A673 (cell line): ENCODE data around the gene POLR2B. TPM values are rescaled to one million over a fixed set of nuclear protein-coding genes. Genes with fewer than 3 reads are reported as not detected.

Experiments
- BruUV-seq: library from RNA; stranded (reverse); fragments of 400-500 nt; replicated peaks from 2 replicates; lab custom pipeline; 2021; lab: Mats Ljungman, UMichigan
- CTCF ChIA-PET: fragments of 300-600 bp; sonication (Branson Sonifier 250); formaldehyde crosslinking; loops from one replicate; lab custom pipeline; 2022; ENCODE audit warnings: antibody characterized with exemption; lab: Charles Lee
- POLR2A ChIA-PET: fragments of 300-600 bp; sonication (Branson Sonifier 250); formaldehyde crosslinking; loops from one replicate; lab custom pipeline; 2022; ENCODE audit warnings: antibody characterized with exemption; ENCODE audit not compliant: low non-redundant PET; lab: Charles Lee
- DNase-seq: peaks from one replicate; pipeline ENCODE4 v3.0.0-alpha.2; 2015; ENCODE audit warnings: low spot score
- H3K27ac ChIP-seq: fragments of 200-600 bp; sonication (generic); 2 replicates; pipeline ENCODE4 v1.5.1; 2016; ENCODE audit warnings: mixed run types, low read depth, mild to moderate bottlenecking, mixed read lengths, antibody characterized with exemption, low read length; ENCODE audit not compliant: poor library complexity, severe bottlenecking
- H3K27me3 ChIP-seq: fragments of 200-600 bp; sonication (generic); replicated peaks from 2 replicates; pipeline ENCODE4 v1.6.1; 2017; ENCODE audit warnings: mixed run types, low read depth, mild to moderate bottlenecking, mixed read lengths, antibody characterized with exemption, low read length; ENCODE audit not compliant: insufficient read depth, poor library complexity
- H3K36me3 ChIP-seq: fragments of 200-600 bp; sonication (generic); 2 replicates; pipeline ENCODE4 v1.6.1; 2016; ENCODE audit warnings: mixed run types, mild to moderate bottlenecking, mixed read lengths, antibody characterized with exemption, low read length; ENCODE audit not compliant: insufficient read depth, poor library complexity, severe bottlenecking
- H3K4me1 ChIP-seq: fragments of 200-600 bp; sonication (generic); 2 replicates; pipeline ENCODE4 v1.6.1; 2017; ENCODE audit warnings: mixed run types, mild to moderate bottlenecking, mixed read lengths, antibody characterized with exemption, low read length; ENCODE audit not compliant: insufficient read depth, poor library complexity, severe bottlenecking
- H3K4me3 ChIP-seq: fragments of 200-600 bp; sonication (generic); 2 replicates; pipeline ENCODE4 v1.5.1; 2016; ENCODE audit warnings: low read depth, mixed run types, mild to moderate bottlenecking, mixed read lengths, low read length; ENCODE audit not compliant: poor library complexity, severe bottlenecking
- H3K9me3 ChIP-seq: fragments of 200-600 bp; sonication (generic); 2 replicates; pipeline ENCODE4 v1.6.1; 2016; ENCODE audit warnings: mixed run types, low read depth, mild to moderate bottlenecking, mixed read lengths, antibody characterized with exemption, low read length; ENCODE audit not compliant: poor library complexity, severe bottlenecking
- EZH2 ChIP-seq: fragments of 200-600 bp; sonication (generic); IDR thresholded peaks from 2 replicates; pipeline ENCODE4 v1.6.1; 2017; ENCODE audit warnings: borderline replicate concordance, low read depth, mild to moderate bottlenecking, mixed read lengths, antibody characterized with exemption, low read length; ENCODE audit not compliant: poor library complexity, severe bottlenecking
- intact Hi-C: fragments of 100-400 bp; cut with micrococcal nuclease; formaldehyde crosslinking; loops from one replicate; pipeline ENCODE4 v1.10.0; 2022; ENCODE audit not compliant: unreplicated experiment
- total RNA-seq: library from RNA; stranded (reverse); gene quantifications from 2 replicates; pipeline ENCODE4 v1.2.3, GENCODE V29; 2021
- TF ChIP-seq, protein P1 (sequence below): fragments of 300-800, 200-600 bp; sonication (generic); conservative IDR thresholded peaks from 2 replicates; pipeline ENCODE4 v1.5.1; 2017; ENCODE audit warnings: low read depth, mild to moderate bottlenecking, antibody characterized with exemption, low read length, moderate library complexity, mixed read lengths

POLR2B gene
- total RNA-seq, 1 experiment from 2014 or later, result 71.9 TPM

DNA sequence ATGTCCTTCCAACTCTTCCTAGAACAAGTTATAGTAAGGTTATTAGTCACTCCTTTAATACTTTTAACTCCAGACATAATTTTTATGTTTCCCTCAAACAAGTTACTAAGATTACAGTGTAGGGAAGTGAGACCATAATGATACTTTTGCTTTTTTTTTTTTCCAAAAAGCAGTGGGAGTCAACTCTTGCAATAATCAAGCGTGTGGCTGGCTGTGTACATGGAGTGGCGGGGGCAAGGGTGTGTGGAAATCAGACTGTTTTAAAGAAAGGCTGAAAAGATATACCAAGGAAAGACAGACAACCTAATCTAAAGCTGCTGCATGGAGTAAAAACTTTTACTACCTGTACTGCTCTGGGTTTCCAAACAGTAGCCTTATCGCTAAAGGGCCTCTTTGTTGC, 5.4 kb upstream of the POLR2B start:
- Histone ChIP-seq H3K4me3 (no peak overlapping the region), H3K27me3 (no peaks in the 10 kb centered on the region), H3K9me3 (no peaks in the 10 kb centered on the region), H3K4me1 (no peaks in the 10 kb centered on the region), H3K36me3 (peaks cover 21% of the 10 kb centered on the region), H3K27ac (no peak overlapping the region)
- CTCF ChIA-PET, result no interaction called here
- no peak for DNase-seq
- TF ChIP-seq, protein P1, sequence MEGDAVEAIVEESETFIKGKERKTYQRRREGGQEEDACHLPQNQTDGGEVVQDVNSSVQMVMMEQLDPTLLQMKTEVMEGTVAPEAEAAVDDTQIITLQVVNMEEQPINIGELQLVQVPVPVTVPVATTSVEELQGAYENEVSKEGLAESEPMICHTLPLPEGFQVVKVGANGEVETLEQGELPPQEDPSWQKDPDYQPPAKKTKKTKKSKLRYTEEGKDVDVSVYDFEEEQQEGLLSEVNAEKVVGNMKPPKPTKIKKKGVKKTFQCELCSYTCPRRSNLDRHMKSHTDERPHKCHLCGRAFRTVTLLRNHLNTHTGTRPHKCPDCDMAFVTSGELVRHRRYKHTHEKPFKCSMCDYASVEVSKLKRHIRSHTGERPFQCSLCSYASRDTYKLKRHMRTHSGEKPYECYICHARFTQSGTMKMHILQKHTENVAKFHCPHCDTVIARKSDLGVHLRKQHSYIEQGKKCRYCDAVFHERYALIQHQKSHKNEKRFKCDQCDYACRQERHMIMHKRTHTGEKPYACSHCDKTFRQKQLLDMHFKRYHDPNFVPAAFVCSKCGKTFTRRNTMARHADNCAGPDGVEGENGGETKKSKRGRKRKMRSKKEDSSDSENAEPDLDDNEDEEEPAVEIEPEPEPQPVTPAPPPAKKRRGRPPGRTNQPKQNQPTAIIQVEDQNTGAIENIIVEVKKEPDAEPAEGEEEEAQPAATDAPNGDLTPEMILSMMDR, result no peak
- no peak for TF ChIP-seq EZH2
- BruUV-seq, result no TSS peak
- intact Hi-C loops, result no loop called here
- POLR2A ChIA-PET, result no interaction called here

DNA sequence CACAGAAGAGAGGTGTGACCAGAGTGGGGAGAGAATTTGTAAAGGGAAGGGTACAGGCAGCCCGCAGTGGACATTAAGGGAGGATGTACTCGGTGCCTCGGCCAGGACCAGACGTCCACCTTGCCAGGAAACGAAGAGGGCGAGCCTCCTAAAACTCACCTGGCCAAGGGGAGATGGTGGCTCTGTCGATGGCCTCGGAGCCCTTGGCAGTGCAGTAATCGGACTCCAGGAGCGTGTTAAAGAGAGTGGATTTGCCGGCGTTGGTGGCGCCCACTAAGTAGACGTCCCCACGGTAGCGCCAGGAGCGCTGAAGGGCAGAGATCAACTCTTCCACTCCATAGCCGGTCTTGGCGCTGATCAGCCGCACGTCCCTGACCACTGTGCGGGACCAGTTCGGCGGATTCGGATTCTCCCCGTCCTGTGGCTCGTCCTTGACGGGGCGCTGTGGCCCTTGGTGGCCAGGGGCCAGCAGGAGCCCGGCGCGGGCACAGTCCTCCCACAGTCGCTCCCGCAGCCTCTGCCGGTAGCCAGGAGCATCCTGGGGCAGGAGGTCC, 2.3 kb upstream of the POLR2B start:
- Histone ChIP-seq H3K9me3 (no peaks in the 10 kb centered on the region), H3K36me3 (peaks cover 18% of the 10 kb centered on the region), H3K4me1 (no peaks in the 10 kb centered on the region), H3K4me3 (peak overlapping the region; percentile 84), H3K27me3 (no peaks in the 10 kb centered on the region), H3K27ac (no peak overlapping the region)
- BruUV-seq, result no TSS peak
- POLR2A ChIA-PET, result no interaction called here
- TF ChIP-seq, protein P1, result no peak
- TF ChIP-seq EZH2, result no peak
- no peak for DNase-seq
- CTCF ChIA-PET, result no interaction called here
- intact Hi-C loops, result no loop called here

DNA sequence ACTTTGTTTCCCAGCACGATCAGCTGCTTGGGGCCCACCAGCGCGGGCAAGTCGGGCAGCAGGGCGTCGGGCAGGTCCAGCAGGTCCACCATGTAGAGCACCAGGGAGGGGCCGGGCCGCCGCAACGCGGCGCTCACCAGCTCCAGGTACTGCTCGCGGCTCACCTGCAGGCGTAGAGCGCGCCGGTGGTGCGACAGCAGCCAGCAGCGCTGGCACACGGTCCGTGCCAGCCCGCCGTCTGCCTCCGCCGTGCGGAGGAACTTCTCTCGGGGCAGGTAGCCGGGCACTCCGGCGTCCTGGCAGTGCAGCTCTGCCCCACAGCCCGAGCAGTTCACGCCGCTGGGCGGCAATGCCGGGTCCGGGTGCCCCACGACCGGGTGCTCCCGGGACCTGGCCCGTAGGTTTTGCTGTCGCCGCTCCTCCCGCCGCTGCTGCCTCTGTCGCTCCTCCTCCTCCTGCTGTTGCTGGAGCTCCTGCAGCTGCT, 1.8 kb upstream of the POLR2B start:
- H3K4me3 ChIP-seq, result peak overlapping the region; percentile 84
- POLR2A ChIA-PET, result interaction anchor here (1.4 kb wide), 1 partner anchor 19 kb away, joined by 3 read pairs; no protein-coding TSS in a partner anchor
- no peaks in the 10 kb centered on the region for H3K27me3 ChIP-seq
- TF ChIP-seq EZH2, result no peak
- TF ChIP-seq, protein P1, result no peak
- no peak for DNase-seq
- H3K9me3 ChIP-seq, result no peaks in the 10 kb centered on the region
- no TSS peak for BruUV-seq
- peak overlapping the region; percentile 68 for H3K27ac ChIP-seq
- CTCF ChIA-PET, result no interaction called here
- H3K4me1 ChIP-seq, result no peaks in the 10 kb centered on the region
- intact Hi-C loops, result no loop called here
- H3K36me3 ChIP-seq, result peaks cover 18% of the 10 kb centered on the region
